Stimulated activated CD4-positive, alpha-beta T cell treated with anti-CD3 and anti-CD28 coated beads, Interleukin-1b, Interleukin-23, amount 100 ng/mL, for 24 hours (primary cell): ENCODE measurements around the gene IQCC.
"Not testable (repeated sequence)": the region's sequence is repeated elsewhere in the genome, so short reads cannot be mapped to it uniquely, and the experiment has no call there.

Source experiments
- DNase-seq, 4 experiments: peaks; one replicate each; pipeline ENCODE4 v3.0.0-alpha.2; 2020; ENCODE audit warnings: low read depth in 4 of 4, low spot score in 1 of 4

IQCC gene

DNA sequence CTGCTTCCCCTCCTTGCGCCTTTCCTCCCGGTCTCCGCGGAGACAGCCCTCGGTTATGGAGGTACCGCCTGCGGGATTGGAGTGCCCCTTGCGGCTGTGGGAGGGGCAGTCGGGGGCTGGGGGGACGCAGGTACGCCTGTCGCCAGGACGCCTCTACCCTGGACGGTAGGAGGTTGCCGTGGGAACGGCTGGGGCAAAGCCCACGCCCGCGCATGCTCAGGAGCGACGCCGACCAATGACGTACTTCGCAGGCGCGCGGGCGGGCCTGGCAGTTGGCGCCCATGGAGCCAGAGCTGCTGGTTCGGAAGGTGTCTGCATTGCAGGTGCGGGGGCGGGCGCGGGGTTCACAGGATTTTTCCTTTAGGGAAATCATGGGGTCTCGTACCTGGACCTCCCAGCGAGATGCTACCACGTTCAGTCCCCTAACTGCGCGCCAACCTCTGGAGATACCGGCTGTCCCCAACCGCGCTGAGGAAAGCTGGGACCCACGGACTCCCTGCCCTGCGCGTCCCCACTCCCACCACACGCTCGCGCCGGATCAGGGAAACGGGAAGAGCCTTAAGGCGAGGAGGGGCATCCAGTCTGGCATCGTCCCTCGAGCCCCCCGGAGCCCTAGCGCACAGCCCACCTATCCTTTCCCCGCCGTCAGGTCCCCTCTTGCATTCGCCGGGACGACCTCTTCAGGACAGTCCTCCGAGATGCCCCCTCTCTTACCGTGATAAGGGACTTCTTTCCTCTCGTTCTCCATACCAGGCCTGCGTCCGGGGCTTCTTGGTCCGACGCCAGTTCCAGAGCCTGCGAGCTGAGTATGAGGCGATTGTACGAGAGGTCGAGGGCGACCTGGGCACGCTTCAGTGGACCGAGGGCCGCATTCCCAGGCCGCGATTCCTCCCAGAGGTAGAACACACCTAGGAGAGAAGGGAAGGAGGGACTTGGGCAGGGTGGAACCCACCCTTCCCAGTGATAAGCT, at the start of gene IQCC:
IQCC (plus strand) TSS at position 271 of the 970 bp plus-strand sequence; CDS start at position 282, 11 bp downstream.
- DNase-seq: peak; percentile 63 to 84 (median 74)

DNA sequence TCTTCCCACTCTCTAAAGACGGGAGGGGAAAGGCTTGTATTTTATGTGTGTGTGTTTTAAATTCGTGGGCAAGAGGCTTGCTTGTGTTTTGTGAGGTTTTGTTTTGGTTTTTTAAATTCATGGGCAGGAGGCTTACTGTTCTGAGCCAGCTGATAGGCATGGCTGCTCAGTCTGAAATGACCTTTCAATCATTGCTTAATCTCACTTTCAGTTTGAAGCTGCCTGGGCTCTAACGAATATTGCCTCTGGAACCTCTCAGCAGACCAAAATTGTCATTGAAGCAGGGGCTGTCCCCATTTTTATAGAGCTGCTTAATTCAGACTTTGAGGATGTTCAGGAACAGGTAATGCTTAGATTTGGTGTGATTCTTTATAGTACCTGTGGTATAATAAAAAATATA, 46.3 kb upstream of the IQCC start:
- no peak for DNase-seq

DNA sequence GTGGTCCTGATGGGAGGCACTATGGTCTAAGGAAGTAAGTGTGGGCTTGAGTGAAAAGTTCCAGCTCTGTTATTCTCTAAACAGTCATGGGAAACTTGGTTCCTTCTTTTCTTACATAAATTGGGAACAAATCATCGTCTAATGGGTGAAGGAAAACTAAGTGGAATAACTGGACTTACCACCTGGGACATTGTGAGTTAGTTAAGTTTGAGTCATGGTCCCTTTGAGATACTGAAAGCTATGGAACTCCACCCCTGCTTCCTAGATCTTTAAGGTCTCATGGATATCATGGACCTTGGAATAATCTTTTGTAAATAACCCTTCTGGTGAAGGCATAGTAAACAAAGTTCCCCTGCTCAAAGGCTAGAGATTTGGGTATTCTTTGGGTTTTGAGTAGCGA, 42.1 kb upstream of the IQCC start:
- DNase-seq: no peak

DNA sequence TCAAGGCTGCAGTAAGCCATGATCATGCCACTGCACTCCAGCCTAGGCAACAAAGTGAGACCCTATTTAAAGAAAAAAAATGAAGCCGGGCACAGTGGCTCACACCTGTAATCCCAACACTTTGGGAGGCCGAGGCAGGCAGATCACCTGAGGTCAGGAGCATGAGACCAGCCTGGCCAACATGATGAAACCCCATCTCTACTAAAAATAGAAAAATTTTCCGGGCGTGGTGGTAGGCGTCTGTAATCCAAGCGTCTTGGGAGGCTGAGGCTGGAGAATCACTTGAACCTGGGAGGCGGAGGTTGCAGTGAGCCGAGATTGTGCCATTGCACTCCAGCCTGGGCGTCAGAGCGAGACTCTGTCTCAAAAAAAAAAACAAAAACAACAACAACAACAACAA, 39.8 kb upstream of the IQCC start:
- not testable (repeated sequence) for DNase-seq

DNA sequence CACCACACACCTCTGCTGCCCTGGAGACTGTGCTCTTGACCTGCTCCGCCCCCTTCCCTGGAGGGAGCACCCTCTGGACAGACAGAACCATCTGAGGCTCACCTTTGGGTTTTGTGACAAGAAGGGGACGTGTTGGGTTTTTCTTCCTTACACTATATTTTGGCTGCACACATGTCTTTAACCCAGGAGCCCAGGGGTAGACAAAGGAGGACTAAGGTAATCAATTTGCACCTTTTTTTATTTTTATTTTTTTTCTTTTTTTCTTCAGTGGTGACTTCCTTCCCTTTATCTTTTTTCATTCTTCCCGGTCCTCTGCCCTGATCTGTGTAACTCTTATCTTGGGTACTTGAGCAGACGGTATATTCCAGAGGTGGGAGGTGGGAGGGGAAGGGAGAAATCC, 34.5 kb upstream of the IQCC start:
- no peak for DNase-seq

DNA sequence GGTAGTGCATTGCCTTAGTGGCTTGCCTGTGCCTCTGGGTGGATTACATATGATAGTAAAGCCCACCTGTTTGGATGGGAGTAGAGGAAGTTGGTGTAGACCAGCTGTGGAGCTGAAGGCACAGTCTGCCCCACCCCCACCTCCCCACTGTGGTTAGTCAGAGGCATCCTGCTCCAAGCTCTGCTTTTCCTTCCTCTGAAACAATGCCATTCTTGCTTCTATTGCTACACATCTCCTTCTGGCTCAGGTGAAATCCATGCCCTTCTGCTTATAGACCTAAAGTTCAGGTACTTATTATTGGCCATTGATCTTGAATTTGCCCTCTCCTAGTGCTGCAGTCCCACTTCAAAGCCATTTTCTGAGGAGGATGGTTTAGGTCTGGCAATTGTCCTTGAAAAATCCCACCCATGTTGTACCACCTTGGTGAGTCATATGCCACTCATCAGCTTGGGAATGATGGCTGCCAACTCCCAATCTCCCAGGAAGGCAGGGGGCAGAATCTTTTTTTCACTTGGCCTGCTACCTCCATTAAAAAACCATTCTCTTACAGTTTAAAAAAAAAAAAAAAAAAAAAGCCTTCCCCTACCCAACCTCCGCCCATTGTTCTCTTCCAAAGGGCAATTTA, 32.7 kb upstream of the IQCC start:
- DNase-seq: no peak

DNA sequence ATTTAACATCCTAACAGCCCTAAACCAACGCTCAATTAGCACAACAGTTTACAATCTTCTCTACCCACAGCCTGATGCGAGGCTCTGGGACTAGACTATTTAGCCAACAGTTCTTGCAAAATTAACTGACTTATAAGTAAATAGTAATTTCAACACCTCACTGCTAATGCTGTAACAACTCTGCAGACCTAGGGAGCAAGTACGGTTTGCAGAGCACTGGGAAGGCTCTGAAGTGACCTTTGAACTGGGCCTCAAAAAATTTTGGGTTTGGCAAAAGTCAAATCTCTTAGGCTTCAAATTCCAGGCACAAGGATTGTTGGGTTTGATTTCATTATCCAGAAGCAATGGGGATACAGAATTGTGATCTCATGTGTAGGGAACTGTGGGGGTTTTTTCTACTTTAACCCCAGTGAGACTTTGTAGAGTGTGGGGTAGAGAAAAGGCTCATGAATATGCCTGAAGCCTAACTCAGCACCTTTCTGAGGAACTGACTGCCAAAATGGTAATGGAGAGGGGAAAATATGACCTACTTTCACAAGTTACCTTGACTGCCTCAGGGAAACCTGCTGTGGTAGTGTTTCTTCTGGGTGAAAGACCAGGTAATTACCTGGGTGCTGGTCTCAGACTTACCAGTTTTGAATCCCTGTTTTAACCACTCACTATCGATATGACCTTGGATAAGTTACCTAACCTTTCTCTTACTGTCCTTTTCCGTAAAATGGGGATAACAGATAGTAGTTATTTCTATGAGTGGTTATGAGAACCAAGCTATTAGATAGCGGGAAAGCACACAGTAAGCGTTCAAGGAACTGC, 26.9 kb upstream of the IQCC start:
- no peak for DNase-seq

DNA sequence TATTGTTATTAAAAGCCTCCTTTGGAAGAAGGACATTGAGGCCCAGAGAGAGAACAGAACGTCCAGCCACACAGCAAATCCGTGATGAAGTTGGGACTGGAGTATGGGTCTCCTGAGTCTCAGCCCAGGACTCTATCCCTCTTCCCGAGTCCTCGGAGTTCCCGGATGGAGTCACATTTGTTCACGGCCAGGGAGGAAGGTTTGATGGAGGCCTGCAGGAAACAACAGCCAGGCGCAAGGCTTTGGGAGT, 26.4 kb upstream of the IQCC start:
- DNase-seq: no peak

DNA sequence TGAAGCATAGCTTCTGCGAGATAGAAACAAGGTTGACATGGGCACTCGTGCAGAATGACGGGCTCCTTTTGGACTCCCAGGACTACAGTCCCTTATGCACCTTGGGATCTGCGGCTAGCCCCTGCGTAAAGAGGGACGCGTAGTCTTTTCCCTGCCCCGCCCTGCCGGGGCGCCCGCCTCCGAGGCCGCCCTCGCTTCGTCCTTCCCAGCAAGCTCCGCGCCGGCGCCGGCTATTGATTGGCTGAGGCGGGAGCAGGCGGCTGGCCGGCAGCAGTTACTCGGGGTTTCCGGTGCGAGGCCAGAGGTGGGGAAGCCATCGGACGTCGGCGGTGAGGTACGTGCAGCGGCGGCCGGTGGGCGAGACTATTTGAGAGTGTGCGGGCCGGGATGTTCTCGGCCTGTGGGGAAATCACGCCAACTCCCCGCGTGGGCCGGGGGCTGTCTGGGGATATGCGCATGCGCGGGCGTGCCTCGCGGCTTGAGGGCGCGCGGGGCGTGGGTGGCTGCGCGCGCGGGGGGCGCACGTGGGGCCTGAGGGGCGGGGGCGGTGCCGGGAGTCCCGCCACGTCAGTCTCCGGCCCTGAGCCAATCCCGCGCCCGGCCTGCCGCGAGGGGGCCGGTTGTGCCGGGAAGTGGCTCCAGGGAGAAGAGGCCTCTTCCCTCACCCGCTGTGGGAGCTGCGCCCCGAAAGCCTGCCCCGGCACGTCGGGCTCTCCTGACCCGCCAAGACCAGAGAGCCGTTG, 25.9 kb upstream of the IQCC start, which contains the start of gene TXLNA:
TXLNA (plus strand) TSS at position 233 of the 743 bp plus-strand sequence. CDS start 671 bp downstream, outside the sequence.
- peak; percentile 72 to 89 (median 82) for DNase-seq

DNA sequence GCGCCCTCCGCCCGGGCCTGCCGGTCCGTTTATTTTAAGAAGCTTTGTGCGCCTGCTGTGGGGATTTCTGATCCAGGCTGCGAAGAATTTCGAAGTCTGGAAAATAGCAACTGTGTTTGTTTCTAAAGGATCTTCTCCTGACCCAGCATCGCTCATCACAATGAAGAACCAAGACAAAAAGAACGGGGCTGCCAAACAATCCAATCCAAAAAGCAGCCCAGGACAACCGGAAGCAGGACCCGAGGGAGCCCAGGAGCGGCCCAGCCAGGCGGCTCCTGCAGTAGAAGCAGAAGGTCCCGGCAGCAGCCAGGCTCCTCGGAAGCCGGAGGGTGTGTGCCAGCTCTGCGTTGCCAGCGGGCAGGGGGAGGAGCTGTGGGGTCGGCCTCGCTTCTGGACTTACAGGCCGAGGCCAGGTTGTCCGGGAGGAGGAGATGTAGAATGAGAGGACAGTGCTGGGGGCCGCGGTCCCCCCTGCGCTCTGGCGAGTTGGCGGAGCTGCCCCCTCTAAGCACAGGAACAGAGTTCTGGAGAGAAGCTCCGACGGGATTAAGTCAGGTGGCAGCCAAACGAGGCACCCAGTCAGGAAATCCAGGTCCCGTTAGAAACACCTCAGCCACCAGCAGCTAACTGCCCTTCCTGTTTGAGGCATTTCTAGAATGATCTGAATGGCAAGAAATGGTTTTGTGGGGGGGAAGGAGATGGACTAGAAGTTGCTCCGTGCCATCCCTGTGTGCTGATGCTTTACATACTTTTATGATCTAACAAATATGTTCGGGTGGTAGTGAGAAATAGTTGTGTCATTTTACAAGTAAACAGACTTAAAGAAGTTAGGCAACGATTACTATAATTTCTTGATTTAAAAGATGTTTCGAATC, 25.0 kb upstream of the IQCC start:
- DNase-seq: peak in 2 of 4 experiments; percentile 14 to 23

DNA sequence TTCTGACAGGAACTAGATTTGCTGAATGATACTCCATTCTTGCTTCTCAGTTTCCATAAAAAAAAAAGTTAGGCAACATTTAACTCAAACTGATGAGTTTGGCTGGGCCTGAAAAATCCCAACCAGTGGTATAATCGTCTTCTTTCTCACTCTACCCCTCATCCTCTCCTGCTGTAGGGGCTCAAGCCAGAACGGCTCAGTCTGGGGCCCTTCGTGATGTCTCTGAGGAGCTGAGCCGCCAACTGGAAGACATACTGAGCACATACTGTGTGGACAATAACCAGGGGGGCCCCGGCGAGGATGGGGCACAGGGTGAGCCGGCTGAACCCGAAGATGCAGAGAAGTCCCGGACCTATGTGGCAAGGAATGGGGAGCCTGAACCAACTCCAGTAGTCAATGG, 24.4 kb upstream of the IQCC start:
- DNase-seq: no peak

DNA sequence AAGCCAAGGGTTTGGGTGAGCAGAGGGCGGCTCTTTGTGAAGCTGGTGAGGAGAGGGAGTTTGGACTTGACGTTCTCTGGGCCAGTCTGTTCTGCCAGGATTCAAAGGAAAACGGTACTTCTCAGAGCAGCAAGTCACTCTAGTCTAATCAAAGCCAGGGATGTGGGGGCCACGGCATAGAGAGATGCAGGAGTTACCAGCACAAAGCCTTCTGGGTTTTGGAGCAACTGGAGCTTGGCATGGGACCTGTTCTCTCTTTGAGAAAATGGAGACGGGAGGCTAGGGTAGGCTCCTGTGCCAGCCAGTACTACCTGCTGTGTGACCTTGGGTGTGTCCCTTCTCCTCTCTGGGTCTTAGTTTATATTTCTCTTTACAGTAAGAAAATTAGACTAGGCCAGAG, 23.9 kb upstream of the IQCC start:
- DNase-seq: no peak

DNA sequence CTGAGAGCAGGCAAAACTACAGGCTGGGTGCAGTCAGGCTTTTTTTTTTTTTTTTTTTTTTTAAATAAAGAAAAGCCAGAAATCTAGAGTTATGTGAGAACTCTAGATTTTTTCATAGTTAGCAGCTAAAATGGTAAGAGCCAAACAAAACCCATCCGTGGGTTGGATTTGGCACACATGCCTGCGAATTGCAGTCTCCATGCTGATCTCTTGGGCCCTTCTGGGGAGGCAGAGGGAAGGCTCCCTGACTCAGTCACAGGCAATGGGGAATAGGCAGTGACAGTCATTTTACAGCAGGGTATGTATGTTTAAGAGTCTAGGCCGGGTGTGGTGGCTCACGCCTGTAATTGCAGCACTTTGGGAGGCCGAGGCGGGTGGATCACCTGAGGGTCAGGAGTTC, 23.4 kb upstream of the IQCC start:
- DNase-seq: no peak

DNA sequence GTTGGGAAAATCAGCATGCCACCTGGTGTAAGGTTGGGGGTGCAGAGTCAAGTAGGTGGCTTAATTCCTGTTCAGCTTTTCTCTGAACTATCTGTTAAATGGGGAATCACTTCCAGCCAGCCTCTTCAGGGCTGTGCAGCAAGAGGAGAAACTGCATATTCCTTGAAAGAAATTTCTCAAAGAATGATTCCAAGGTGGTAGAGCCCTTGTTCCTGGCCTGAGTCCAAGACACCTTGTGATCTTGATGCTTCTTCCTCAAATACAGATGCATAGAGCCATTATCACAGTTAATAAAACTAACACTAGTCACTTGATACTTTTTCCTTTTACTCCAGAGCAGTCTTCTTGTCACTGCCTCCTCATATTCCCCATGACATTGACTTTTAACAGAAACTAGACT, 20.8 kb upstream of the IQCC start:
- no peak for DNase-seq

DNA sequence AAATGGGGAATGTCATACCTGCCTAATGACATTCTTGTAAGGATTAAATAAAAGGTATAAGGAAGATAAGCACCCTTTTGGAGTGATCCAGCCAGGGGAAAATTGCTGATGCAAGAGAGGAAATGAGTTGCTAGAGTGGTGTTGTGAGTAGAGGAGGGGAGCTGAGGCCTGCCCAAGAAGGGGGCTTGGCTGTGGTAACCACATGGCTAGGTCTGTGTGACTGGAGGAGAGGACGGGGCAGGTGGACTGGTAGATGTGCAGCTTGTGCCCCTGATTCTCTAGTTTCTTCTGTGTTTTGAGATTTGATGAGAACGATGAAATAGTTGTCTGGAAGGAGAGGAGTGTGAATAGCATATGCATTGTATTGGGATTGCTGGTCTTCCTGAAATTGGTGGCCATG, 19.4 kb upstream of the IQCC start:
- DNase-seq: no peak

DNA sequence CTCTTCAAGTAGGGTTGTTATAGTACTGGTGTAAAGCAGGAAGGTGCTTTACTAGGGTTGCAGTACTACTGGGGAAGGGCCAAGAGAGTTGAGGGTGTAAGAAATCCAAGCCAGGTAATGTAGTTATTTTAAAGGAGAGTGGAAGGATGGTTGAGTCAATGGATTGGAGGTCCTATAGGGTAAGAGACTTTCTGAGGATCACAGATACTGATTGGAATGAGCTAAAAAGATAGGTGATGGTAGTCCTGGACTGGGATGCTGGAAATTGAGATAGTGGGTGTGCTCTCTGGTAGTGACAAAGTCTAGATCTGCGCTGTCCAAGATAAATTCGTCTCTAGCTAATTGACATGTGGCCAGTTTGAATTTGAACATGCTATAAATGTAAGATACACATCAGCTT, 19.0 kb upstream of the IQCC start:
- no peak for DNase-seq

DNA sequence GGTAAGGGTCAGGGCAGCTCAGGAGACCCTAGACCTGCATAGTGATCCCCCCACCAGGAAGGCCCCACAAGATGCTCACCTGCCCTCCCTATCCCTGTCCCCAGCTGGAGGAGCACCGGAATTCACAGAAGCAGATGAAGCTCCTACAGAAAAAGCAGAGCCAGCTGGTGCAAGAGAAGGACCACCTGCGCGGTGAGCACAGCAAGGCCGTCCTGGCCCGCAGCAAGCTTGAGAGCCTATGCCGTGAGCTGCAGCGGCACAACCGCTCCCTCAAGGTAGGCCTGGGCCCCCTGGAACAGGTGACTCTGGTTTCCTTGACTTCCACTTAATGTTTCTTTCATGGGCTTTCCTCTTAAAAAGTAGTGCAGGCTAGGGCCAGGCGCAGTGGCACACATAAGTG, 17.6 kb upstream of the IQCC start:
- no peak for DNase-seq

DNA sequence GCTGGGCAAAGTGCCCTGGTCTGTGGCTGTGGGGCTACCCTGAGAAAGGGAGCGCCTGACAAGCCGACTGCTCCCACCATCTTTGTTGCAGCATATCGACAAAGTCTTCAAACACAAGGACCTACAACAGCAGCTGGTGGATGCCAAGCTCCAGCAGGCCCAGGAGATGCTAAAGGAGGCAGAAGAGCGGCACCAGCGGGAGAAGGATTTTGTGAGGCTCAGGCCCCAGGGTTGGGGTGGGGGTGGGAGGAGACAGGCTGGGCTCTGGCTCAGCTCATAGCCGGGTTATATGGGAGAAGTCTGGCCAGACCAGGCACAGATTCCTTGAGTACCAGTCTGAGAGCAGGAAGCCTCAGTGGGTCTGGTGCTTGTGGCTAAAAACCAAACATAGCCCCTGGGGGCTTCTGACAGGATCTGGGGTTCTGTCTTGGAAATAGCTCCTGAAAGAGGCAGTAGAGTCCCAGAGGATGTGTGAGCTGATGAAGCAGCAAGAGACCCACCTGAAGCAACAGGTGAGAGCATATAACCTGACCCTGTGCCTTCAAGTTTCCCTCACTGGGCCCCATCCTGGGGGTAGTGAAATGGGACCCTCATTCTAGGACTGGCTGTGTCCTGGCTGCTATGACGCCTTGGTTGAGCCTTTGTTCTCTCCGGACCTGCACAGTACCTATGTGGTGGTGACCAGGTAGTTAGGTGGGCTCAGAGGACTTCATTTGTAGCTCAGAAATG, 13.1 kb upstream of the IQCC start:
- DNase-seq: no peak

DNA sequence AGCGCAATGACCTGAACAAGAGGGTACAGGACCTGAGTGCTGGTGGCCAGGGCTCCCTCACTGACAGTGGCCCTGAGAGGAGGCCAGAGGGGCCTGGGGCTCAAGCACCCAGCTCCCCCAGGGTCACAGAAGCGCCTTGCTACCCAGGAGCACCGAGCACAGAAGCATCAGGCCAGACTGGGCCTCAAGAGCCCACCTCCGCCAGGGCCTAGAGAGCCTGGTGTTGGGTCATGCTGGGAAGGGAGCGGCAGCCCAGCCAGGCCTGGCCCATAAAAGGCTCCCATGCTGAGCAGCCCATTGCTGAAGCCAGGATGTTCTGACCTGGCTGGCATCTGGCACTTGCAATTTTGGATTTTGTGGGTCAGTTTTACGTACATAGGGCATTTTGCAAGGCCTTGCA, 10.5 kb upstream of the IQCC start:
- no peak for DNase-seq
